ENCODE measurements around the gene ATXN1. TPM values are rescaled to one million over a fixed set of nuclear protein-coding genes. Genes with fewer than 3 reads are reported as not detected.

The ATXN1 gene
- total RNA-seq, 1 donor from 2014 or later: 98.0 TPM

DNA sequence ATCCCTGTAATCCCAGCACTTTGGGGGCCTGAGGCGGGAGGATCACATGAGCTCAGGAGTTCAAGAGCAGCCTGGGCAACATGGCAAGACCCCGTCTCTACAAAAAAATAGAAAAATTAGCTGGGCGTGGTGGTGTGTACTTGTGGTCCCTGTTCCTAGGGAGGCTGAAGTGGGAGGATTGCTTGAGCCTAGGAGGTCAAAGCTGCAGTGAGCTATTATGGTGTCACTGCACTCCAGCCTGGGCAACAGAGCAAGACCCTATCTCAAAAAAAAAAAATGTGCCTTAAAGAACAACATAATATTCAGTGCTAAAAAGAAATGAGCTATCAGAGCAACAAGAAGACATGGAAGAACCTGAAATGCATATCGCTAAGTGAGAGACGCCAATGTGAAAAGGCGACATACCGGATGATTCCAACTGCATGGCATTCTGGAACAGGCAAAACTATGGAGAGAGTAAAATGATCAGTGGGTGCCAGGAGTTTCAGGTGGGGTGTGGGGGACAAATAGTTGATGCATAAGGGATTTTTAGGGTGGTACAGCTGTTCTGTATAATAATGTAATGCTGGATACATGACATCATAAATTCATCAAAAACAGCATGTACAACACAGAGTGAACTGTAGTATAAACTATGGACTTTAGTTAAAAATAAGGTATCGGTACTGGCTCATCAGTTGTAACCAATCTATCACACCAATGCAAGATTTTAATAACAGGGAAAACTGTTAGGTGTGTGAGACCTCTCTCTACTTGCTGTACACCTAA, 442.1 kb downstream of the ATXN1 start:
- DNase-seq (ENCODE audit: low spot score): no peak

DNA sequence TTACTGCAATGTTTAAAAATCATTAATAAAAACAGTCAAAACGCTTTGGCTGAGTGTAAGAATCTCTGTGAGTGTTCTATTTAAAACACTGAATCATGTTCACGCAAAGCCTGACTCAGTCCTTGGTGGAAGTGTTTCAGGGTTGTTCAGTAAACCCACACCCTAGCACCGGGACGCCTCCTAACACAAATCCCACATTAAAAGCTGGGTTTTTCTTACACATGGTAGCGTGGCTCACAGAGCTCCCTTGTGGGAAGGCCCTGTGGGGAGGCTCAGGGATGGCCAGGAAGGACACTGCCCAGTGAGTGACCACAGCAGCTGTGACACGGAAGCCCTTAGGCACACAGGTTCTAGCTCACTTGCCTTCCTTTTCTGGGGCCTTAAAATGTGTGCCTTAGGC, 442.7 kb downstream of the ATXN1 start:
- DNase-seq (ENCODE audit: low spot score): peak; percentile 74

DNA sequence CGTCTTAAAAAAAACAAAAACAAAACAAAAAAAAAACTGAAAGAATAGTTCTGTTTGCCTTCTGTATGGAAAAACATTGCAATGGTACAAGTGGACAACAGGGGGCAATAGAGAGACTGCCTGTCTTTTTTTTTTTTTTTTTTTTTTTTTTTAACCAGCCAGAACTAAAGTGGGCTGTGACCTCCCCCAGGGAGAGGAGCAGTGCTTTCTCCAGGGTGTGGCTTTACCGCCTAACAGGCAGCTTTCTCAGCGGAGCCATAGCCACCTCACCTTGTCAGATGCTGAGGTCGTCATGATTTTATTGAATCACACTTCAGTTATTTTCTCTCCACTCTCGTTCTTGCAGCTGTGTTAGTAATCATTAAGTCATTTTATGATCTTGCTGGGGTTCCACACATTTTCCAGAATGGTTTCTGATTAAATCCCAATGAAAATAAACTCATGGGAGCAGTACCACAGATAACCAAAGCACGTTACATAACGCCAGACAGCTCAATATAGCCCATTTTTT, 444.5 kb downstream of the ATXN1 start:
- DNase-seq (ENCODE audit: low spot score): peak; percentile 26

DNA sequence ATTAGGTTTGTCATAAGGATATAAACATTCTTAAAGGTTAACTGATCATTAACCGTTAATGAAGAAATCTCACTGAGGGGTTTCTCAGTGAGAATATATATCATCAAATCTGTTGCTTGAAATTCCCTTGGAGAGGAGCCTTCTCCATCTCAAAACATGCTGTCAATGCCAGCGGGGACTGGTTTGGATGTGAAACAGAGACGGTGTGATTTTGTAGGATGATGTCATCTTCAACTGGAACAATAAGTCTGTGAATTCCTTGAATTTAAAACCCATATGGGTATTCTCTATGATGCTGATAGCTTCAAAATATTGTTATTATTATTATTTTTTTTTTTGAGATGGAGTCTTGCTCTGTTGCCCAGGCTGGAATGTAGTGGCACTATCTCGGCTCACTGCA, 447.0 kb downstream of the ATXN1 start:
- no peak for DNase-seq (ENCODE audit: low spot score)

DNA sequence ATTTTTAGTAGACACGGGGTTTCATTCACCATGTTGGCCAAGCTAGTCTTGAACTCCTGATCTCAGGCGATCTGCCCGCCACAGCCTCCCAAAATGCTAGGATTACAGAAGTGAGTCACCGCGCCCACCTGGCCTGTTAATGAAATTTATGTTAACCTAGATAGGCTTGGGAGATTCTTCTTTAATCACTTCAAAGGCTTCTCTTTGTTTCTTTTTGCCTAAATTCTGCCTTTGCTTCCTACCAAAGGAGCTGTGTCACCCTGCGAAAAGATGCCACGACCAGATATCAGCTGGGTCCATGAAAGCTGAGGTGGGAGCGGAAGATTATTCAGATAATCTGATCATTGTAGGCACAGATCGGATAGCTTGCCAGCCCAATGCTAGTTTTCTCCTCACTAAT, 447.5 kb downstream of the ATXN1 start:
- no peak for DNase-seq (ENCODE audit: low spot score)

DNA sequence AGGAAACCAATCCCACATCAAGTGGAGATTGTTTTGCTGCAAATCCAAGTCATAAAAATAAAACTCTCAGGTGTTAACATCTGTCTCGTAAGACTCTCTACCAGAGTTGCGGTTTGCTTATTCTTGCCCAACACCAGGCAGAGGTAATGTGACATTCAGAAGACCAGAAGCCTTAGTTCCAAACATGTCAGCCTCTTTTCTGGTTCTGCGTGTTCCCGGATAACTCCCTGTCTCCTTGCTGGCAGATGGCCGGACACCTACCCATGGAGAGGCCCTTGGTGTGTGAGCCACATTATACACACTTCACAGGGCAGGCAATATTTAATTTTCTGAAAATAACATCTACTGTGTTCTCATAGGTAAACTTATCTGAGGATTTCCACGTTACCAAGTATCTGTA, 449.5 kb downstream of the ATXN1 start:
- no peak for DNase-seq (ENCODE audit: low spot score)

DNA sequence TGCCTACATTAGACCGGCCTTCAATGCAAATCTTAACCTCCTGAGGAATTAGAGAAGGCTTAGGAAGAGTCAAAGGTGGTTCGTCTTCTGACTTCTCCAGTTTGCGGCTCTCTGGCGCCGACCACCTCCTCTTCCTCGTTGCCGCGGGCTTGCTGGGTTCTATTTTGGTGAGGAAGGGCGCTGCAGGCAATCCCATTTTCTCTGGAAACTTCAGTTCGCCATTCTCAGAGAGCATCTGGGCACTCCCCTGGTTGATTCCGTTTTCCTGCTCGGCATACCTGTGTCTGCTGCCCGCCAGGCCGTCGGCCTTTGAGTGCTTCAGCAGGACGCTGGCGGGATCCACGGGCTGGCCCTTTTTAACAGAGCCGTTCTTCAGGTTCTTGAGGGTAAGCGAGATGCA, 454.9 kb downstream of the ATXN1 start:
- DNase-seq (ENCODE audit: low spot score): no peak

DNA sequence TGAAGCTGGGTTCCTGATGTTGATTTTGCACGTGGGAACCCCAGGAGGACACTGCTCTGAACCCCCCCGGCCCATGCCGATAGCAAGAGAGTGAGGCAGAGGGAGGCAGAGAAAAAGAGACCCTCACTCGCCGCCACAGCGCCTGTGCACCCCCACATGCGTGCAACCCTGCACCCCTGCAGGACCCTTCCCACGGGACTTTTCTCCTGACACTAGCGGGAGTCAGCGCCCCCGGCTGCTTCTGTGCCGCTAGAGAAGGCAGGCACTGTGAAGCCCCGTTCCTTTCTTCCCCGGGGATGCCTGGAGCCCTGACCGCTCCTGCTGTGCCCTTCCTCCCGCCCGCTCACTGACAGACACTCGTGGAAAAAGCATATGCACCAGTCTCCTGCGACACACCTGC, 455.5 kb downstream of the ATXN1 start:
- DNase-seq (ENCODE audit: low spot score): no peak

DNA sequence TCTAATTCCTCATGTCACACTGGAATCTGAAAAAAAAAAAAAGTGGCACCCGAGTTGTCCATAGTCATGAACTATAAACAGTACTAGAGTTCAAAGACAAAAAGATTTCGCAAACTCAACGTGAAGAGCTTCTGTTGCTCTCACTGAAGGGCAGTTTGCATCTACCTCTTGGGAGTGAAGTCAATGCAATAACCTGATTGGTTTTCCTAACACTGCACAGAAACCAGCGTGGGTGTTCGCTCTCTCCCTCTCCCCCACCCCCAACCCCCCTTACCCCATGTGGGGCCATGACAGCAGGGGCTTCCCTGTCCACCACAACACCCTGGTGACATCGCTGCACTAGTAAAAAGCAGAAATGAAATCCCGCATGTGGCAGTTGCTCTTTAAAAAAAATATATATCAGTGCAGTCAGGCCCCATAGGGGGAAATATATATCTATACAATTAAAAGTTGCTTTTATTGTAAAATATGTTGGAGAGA, 456.0 kb downstream of the ATXN1 start:
- no peak for DNase-seq (ENCODE audit: low spot score)

DNA sequence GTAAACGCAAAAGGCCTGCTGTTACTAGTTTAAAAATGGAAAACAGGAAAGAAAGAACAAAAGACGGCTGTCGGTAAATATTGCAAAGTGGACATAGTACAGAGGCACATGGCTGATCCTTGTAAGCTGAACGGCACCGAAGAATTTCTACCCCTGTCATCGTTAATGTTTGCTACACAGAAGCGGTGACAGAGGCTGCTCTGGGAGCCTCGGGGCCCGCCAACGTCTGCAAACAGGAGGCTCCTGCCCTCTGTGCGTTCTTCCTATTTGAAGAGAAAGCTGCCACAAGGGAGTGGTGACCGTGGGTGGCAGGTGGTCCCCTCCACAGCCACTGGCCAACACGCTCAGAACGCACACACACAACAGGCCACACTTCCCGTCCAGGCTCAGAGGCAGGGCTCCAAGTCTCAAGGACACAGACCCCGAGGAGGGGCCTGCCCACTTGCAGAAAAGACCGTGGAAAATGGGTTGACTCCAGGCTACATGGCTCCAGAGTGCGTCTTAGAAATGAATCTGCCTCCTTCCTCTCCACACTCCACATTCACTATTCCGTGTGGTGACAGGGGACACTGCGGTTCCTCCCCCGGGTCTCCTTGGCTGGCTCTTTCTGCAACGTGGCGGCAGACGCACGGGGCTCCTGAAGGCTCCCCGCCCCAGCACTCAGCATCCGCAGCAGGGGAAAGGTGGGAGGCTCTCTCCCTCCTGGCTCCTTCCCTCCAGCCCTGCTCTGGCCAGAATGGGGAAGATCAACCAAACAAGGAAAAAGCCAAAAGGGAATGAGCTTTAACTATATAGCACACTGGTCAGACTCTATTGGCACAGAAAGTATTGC, 458.3 kb downstream of the ATXN1 start:
- no peak for DNase-seq (ENCODE audit: low spot score)

DNA sequence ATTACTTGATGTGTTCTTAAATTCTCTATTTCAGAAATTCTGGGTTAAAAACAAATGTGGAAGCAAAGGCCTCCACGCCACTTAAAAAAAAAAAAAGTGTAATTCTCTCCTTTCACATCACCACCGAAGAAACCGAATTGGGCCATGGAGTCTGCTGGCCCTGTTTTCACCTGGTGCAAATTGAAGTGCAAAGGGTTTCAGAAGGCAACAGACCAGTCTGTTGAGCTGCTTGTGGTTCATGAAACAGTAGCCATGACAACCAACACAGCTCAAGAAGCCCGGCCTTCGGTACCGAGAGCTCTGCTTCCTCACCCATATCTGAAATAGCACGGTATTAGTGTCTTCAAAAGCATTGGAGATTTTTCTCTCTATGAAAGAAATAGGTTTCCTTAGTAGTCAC, 459.7 kb downstream of the ATXN1 start:
- no peak for DNase-seq (ENCODE audit: low spot score)

DNA sequence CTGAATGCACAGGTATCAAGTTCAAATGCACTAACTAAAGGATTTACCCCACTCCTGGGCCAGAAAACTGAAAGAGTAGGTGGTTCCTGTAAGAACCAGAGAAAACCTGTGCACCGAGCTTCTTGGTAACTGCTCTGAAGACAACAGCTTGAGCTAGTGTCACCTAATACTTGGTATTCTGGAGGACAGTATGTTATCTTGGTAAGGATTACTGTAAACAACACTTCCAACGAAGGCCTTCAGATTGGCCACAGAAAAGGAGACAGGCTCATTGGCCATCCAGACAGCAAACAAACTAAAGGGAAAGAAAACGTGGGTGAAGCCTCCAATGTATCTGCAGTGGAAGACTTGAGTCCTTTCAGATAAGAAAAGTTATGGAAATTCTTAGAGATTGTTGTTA, 461.4 kb downstream of the ATXN1 start:
- DNase-seq (ENCODE audit: low spot score): no peak

DNA sequence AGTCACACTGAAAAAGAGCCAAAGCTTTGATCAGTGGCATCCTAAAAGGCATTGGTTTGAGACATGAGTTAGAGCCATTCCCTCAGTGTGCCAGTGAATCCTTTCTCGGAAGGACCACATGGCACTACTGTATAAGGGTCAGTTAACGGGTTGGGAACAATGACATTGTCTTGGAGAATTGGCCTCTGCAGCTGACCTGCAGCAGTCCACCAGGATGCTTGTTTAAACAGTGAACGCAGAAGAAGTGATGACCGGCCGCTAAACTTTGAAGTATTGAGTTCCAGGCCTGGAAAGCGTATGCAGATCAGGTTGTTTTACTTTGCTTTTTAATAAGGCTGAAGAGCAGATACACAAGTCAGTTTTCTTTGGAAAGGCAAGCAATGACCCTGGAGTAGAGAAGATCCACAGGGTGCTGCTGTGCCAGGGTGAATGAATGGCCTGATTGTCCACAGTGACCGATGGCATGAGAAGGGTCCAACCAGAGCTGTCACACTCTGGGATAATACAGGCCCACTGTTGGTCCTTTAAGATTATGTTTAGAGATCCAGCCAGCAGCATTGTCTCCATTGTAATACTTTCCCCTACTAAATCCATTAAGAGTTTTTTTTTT, 465.1 kb downstream of the ATXN1 start:
- no peak for DNase-seq (ENCODE audit: low spot score)

DNA sequence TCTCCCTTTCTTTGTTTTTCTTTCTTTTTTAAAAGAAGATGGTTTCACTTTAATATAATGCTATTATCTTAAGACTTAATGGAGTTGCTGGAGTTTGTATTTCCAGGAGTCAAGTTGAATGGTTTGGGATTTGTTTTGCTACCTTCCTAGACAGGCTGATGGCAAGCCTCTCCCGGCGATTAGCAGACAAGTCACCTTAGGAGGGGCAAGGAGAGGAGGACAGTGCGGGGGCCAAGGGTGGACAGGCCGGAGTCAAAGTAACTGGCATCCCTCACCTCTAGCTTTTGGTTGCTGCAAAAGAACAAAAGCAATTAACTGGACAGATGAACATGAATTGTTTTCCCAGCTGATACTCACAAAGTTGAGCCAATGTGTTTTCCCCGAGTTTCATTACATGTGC, 465.8 kb downstream of the ATXN1 start:
- DNase-seq (ENCODE audit: low spot score): no peak

DNA sequence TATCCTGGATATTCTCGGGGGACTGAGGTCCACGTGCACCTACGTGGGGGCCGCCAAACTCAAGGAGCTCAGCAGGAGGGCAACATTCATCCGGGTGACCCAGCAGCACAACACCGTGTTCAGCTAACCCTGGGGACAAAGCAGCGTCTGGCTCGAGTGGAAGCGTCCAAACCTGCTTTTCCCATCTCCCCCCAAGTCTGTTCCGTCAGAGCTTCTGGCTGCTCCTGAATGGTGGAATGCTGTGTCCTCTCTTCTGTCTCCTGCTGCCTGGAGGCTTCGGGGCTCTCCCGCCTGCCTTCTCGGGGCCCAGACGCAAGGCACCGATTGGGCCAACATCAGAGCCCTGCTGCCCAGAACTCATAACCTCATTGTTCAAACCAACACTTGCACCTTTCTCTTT, 466.2 kb downstream of the ATXN1 start:
- no peak for DNase-seq (ENCODE audit: low spot score)

DNA sequence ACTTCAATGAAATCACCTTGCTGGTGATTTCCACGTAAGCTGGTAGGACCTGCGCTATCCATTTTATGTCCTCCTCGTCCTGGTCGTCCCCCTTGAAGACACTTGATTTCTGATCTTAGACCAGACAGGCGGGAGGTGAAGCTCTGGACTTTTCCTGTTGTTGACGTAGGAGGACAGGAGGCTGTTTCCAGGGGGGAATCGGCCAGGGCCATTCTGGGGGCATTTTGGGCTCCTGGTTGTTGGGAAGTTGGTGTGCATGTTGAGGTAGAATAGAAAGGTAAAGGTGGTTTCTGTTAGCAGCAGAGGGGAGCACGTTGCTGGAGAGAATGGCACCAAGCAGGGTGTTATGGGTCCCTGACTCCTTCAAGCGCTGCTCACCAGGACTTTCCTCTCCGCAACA, 466.9 kb downstream of the ATXN1 start:
- DNase-seq (ENCODE audit: low spot score): no peak

DNA sequence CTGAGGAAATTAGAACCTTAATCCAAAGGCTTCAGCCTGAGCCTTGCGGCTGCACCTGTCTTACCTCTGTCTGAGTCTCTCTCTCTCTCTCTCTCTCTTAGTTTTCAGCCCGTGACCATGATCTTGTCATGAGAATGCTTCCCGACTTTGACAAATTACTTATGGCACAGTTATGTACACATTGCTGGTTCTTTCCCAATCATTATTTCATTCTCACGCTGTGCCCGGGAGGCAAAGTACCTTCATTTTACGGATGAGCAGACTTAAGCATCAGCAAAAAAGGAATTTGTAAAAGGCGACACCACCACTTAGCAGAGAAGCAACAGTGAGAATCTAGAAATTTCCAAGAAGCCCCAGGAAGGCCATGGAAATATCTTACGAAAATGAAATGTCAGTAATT, 468.3 kb downstream of the ATXN1 start:
- DNase-seq (ENCODE audit: low spot score): no peak

DNA sequence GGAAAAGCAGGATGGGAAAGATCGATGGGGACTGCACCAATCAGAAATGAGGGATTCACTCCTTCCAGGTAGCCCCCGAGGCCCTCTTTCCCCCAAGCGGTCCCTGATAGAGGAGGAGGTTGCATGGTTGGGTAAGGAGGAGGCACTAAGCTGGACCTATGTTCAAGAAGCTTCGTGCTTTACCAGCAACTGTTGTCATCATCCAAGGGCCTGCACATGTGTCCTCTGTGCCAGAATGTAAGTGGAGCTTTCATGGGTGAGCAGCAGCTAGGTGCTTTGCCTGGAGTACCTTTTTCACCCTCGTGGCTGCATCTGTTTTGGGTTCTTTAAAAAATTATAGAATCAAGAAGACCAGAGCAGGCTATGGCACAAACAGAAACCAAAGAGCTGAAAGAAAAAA, 468.8 kb downstream of the ATXN1 start:
- DNase-seq (ENCODE audit: low spot score): no peak

DNA sequence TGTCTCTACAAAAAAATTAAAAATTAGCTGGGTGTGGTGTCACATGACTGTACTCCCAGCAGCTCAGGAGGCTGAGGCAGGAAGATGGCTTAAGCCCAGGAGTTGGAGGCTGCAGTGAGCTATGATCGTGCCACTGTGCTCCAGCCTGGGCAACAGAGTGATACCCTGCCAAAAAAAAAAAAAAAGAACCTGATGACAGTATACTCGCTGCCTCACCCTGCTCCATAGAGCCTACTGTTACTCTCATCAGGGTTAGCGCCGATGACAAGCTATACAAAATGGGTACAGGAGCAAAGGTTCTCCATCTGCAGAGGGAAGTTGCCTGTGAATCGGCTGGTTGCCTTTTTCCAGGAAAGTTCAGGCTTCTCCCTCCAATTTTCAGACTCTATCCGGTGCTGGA, 469.5 kb downstream of the ATXN1 start:
- DNase-seq (ENCODE audit: low spot score): no peak

DNA sequence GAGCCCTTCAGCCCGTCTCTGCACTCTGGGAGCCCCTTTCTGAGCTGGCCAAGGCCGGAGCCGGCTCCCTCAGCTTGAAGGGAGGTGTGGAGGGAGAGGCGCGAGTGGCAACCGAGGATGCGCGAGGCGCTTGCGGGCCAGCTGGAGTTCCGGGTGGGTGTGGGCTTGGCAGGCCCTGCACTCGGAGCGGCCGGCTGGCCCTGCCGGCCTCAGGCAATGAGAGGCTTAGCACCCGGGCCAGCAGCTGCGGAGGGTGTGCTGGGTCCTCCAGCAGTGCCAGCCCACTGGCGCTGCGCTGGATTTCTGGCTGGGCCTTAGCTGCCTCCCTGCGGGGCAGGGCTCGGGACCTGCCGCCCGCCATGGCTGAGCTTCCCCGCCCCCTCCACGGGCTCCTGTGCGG, 473.1 kb downstream of the ATXN1 start:
- no peak for DNase-seq (ENCODE audit: low spot score)

DNA sequence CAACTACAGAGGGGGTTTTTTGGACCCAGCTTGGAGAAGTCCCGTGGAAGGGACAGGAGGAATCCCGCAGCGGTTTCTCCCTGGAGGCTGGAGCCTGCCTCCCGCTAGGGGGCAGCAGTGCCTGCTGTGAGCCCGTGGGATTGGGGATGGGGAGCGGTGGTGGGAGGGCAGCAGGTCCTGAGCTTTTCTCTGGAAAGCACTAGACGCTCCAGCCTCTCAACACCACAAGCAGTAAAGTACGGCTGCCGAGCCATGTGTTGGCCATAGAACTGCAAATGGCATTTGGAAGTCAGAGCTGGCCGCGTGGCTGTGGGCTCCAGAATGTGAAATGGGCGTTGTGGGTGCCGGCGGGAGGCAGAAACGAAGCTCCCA, 475.1 kb downstream of the ATXN1 start:
- DNase-seq (ENCODE audit: low spot score): peak; percentile 52

DNA sequence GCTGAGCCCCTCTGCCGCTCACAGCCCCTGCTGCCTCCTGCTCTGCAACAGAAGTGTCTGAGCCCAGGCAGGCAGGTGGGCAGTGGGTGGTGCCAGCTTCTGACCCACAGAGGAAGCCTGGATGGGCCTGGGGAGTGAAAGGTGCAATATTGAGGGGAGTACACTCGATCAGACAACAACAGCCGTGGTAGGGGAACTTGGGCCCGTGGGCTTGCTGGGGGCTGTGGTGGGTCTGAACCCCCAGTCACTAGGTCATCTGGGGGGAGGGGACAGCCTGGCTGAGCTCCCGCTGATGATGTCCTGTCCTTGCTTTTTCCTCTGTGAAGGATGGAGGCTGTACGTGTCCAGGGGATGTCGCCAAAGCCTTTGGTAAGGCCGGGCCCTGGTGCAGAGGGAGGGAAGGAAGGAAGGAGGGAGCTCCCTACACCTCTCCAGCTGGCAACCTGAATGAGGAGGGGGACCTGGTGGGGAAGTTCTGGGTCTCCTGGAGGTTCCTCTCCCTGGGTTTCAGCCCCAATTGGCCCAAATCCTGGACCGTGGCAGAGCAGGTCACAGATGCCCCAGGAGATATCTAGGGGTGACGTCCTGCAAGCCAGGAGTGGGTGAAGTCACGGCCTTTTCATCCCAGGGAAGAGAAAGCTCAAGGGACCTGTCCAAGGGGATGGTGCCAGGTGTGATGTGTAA, 475.7 kb downstream of the ATXN1 start:
- no peak for DNase-seq (ENCODE audit: low spot score)

Measured in umbilical cord (tissue), 2 donors.